Esophagus muscularis mucosa (tissue), 4 donors: ENCODE measurements around the gene C12orf57. TPM values are rescaled to one million over a fixed set of nuclear protein-coding genes. Genes with fewer than 3 reads are reported as not detected.

Source experiments
- DNase-seq: peaks from one replicate; pipeline ENCODE4 v3.0.0-alpha.2; 2017; ENCODE audit errors: extremely low spot score
- H3K27ac ChIP-seq, 4 donors: fragments of 200-600 bp; sonication (generic); replicated peaks in 1 of 4; 1 replicate in 3 of 4; 2 replicates in 1 of 4; pipeline ENCODE4 v1.5.1; 2016 to 2019; ENCODE audit warnings: mild to moderate bottlenecking in 1 of 4
- H3K27me3 ChIP-seq, 4 donors: fragments of 200-600 bp; sonication (generic); one replicate each; pipeline versions ENCODE4 v1.5.1 to v1.6.0; 2016 to 2019
- H3K36me3 ChIP-seq, 4 donors: fragments of 200-600 bp; sonication (generic); one replicate each; pipeline ENCODE4 v1.5.1; 2016 to 2019
- H3K4me1 ChIP-seq, 4 donors: fragments of 200-600 bp; sonication (generic); one replicate each; pipeline ENCODE4 v1.5.1; 2016 to 2019
- H3K4me3 ChIP-seq, 4 donors: fragments of 200-600 bp; sonication (generic); 1 replicate in 2 of 4; 2 replicates in 2 of 4; pipeline ENCODE4 v1.5.1; 2016 to 2019; ENCODE audit warnings: mild to moderate bottlenecking in 4 of 4, moderate library complexity in 1 of 4
- H3K9me3 ChIP-seq, 4 donors: fragments of 200-600 bp; sonication (generic); 1 replicate in 3 of 4; 2 replicates in 1 of 4; pipeline ENCODE4 v1.5.1; 2016 to 2019
- EP300 ChIP-seq: sonication (generic); formaldehyde crosslinking; IDR thresholded peaks from one replicate; pipeline ENCODE4 v1.6.1; 2017; ENCODE audit warnings: antibody characterized with exemption
- POLR2A ChIP-seq: fragments of 450-650 bp; IDR thresholded peaks from one replicate; pipeline ENCODE4 v1.6.1; 2017; ENCODE audit warnings: antibody characterized with exemption, moderate library complexity, mild to moderate bottlenecking, low read depth
- POLR2AphosphoS5 ChIP-seq, 2 donors: sonication (generic); formaldehyde crosslinking; IDR thresholded peaks; one replicate each; pipeline ENCODE4 v1.6.1; 2017; ENCODE audit warnings: antibody characterized with exemption in 2 of 2
- WGBS: methylation state at CpG from one replicate; pipeline ENCODE4 v1.1.5; 2018; 5-methylcytosine and 5-hydroxymethylcytosine counted together
- intact Hi-C: fragments of 100-400 bp; cut with DNase I; formaldehyde crosslinking; loops from one replicate; pipeline ENCODE4 v1.15.1; 2023
- total RNA-seq, 4 donors: library from RNA; depleted of rRNA; stranded (reverse); fragments of >200 nt; gene quantifications; one replicate each; pipeline versions ENCODE4 v1.1.0 to v1.2.1, GENCODE V29; 2016
- TF ChIP-seq, protein P1 (sequence below), 3 experiments: fragments of 200-600 bp in 2 of 3; fragments of 450-650 bp in 1 of 3; sonication (generic) in 2 of 3; IDR thresholded peaks; one replicate each; pipeline ENCODE4 v1.5.1; 2017 to 2019; ENCODE audit warnings: antibody characterized with exemption in 3 of 3, mild to moderate bottlenecking in 2 of 3, moderate library complexity in 1 of 3

Gene C12orf57
- total RNA-seq, 4 donors from 2014 or later: 307 to 437 (median 325) TPM

DNA sequence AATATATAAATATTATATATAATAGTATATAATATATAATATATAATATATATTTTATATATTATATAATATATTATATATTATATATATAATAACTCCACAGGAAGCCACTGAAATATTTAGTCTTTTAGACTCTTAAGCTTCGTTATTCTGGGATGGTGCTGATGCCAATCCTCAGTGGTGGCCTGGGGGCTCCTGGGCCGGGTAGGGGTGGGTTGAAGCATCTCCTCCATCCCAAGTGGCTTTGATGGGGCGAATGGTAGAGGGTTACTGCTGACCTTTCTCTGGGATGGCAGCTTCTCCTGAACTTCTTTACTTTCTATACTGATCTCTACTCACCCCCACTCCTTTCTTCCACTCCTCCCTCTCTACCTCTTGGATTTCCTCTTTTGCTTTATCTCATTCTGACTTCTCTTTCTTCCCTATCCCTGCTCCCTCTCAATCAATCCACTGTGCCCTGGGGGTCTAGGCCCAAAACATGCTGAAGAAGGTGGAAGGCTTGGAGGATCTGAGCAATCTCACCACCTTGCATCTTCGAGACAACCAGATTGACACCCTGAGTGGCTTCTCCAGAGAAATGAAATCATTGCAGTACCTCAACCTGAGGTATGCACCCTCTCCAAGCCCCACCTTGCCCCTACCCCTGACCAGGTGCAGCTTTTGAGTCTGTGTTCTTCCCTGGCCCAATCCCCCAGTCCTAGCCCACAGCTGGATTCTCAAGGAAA, 34.2 kb upstream of the C12orf57 start:
- Histone ChIP-seq H3K27ac (no peak overlapping the region), H3K4me3 (no peak overlapping the region), H3K4me1 (peaks cover 9 to 23% (median 16%) of the 10 kb centered on the region in 4 donors), H3K9me3 (no peaks in the 10 kb centered on the region), H3K36me3 (peaks cover 0 to 17% (median 9%) of the 10 kb centered on the region in 4 donors), H3K27me3 (no peaks in the 10 kb centered on the region)
- DNase-seq: no peak
- 93% methylated on average over 4 of the region's 4 CpGs for WGBS
- intact Hi-C loops: loop anchor here (5.0 kb wide), 1 partner anchor 47 kb away; no protein-coding TSS in a partner anchor
- TF ChIP-seq POLR2A (no peak), EP300 (no peak), POLR2AphosphoS5 (IDR thresholded peaks at IDR 0.05) (no peak)
- TF ChIP-seq, protein P1, sequence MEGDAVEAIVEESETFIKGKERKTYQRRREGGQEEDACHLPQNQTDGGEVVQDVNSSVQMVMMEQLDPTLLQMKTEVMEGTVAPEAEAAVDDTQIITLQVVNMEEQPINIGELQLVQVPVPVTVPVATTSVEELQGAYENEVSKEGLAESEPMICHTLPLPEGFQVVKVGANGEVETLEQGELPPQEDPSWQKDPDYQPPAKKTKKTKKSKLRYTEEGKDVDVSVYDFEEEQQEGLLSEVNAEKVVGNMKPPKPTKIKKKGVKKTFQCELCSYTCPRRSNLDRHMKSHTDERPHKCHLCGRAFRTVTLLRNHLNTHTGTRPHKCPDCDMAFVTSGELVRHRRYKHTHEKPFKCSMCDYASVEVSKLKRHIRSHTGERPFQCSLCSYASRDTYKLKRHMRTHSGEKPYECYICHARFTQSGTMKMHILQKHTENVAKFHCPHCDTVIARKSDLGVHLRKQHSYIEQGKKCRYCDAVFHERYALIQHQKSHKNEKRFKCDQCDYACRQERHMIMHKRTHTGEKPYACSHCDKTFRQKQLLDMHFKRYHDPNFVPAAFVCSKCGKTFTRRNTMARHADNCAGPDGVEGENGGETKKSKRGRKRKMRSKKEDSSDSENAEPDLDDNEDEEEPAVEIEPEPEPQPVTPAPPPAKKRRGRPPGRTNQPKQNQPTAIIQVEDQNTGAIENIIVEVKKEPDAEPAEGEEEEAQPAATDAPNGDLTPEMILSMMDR (IDR thresholded peaks at IDR 0.05): no peak

DNA sequence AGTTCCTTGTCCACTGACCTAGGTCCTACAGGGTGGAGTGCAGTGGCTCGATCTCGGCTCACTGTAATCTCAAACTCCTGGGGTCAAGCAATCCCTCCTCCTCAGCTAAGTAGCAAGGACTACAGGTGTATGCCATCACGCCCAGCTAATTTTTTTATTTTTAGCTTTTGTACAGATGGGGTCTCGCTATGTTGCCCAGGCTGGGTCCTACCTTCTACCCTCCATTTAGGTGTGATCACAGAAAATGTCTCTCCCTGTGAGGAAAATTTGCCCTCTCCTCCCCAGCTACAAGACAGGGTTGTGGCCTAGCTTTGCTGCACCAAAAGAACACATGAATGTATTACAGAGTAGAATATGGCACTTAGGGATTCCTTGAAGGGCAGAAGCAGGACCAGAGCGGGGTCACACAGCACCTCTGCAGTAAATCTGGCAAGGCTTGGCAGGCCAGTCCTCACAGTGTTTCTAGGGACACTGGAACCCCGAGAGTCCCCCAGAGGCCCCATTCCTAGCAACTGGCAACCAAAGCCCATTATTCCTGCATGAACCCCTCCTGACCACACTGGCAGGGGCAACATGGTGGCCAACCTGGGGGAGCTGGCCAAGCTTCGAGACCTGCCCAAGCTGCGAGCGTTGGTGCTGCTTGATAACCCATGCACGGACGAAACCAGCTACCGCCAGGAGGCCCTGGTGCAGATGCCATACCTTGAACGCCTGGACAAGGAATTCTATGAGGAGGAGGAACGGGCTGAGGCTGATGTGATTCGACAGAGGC, 31.5 kb upstream of the C12orf57 start:
- intact Hi-C loops: no loop called here
- Histone ChIP-seq H3K4me3 (no peak overlapping the region), H3K27me3 (no peaks in the 10 kb centered on the region), H3K36me3 (peaks cover 0 to 19% (median 10%) of the 10 kb centered on the region in 4 donors), H3K9me3 (no peaks in the 10 kb centered on the region), H3K27ac (no peak overlapping the region), H3K4me1 (peaks cover 9 to 29% (median 24%) of the 10 kb centered on the region in 4 donors)
- TF ChIP-seq, protein P1 (IDR thresholded peaks at IDR 0.05): no peak
- no peak for TF ChIP-seq POLR2A
- TF ChIP-seq EP300: no peak
- no peak for TF ChIP-seq POLR2AphosphoS5 (IDR thresholded peaks at IDR 0.05)
- no peak for DNase-seq
- 92% methylated on average over 15 of the region's 15 CpGs for WGBS

DNA sequence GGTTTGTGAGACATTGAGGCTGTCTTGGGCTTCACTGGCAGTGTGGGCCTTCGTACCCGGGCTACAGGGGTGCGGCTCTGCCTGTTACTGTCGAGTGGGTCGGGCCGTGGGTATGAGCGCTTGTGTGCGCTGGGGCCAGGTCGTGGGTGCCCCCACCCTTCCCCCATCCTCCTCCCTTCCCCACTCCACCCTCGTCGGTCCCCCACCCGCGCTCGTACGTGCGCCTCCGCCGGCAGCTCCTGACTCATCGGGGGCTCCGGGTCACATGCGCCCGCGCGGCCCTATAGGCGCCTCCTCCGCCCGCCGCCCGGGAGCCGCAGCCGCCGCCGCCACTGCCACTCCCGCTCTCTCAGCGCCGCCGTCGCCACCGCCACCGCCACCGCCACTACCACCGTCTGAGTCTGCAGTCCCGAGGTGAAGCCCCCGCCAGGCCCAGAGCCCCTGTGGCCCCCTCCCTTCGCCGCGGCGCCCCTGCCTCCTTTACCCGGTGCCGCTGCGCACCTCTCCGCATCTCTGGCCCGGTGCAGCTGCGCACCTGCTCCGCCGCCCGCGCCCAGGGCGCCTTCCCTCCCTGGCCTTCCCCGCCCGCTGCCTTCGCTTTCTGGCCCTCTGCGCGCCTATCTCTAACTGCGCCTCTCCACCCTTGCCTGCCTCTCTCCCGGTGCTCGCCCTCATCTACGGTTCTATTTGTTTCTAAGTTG, 29.4 kb upstream of the C12orf57 start, which contains the start of gene ENO2:
Gene ENO2 (plus strand): TSS at position 335 of the 701 bp plus-strand sequence. CDS start 1,253 bp downstream, outside the sequence.
- Histone ChIP-seq H3K4me1 (peaks cover 9 to 29% (median 24%) of the 10 kb centered on the region in 4 donors), H3K27me3 (no peaks in the 10 kb centered on the region), H3K36me3 (peaks cover 0 to 33% (median 18%) of the 10 kb centered on the region in 4 donors), H3K9me3 (no peaks in the 10 kb centered on the region), H3K4me3 (peak within 1 kb of the TSS; percentile 72 to 89 (median 82)), H3K27ac (peak within 1 kb of the TSS; percentile 87 to 90 (median 88))
- intact Hi-C loops: no loop called here
- TF ChIP-seq POLR2AphosphoS5 (IDR thresholded peaks at IDR 0.05) (peak; percentile 71 to 75), POLR2A (no peak), EP300 (no peak)
- TF ChIP-seq, protein P1 (IDR thresholded peaks at IDR 0.05): peak in 1 of 3 experiments; percentile 8
- WGBS: 2% methylated on average over 20 of the region's 68 CpGs
- DNase-seq: no peak

DNA sequence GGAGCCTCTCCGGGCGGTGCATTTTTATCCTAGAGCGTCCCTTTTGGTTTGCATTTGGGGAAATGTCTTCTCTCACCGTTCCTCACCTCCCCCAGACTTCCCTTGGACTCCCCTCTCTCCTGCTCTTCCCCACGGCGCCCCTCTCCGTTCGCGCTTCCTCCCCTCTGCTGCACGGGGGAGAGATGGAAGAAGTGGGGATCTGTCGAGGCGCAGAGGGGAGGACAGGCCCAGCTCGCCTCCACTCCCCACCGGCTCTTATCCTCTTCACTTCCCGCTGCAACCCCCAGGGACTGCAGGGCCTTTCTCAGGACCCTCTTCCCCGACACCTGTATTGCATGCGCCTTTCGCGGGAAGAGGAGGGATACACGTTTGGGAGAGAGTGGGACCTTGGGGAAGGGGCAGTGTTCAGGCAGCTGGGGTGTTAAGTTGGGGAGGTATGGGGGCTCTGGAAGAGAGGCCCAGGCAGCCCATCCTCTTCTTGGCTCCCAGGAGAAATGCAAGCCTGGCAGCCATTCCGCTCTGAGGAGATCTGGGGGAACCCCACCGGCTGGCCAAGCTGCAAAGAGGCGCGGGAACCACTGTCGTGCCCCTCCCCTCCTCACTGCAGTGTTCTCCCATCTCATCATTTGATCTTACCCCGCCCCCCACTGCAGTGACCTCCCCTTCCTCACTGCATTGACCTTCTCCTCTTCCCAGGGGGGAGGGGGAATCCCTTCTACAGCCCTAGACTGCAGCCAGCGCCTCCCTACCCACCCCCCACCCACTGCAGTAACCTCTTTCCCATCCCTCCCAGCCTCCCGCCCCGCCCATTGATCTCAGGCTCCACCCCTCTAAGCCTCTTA, 28.7 kb upstream of the C12orf57 start:
- no peaks in the 10 kb centered on the region for H3K27me3 ChIP-seq
- peaks cover 9 to 29% (median 24%) of the 10 kb centered on the region in 4 donors for H3K4me1 ChIP-seq
- no peak for DNase-seq
- intact Hi-C loops: no loop called here
- H3K4me3 ChIP-seq: peak overlapping the region; percentile 72 to 89 (median 82)
- TF ChIP-seq, protein P1 (IDR thresholded peaks at IDR 0.05): no peak
- TF ChIP-seq POLR2AphosphoS5 (IDR thresholded peaks at IDR 0.05) (no peak), POLR2A (no peak)
- H3K9me3 ChIP-seq: no peaks in the 10 kb centered on the region
- 15% methylated on average over 29 of the region's 29 CpGs for WGBS
- H3K27ac ChIP-seq: peak overlapping the region; percentile 87 to 90 (median 88)
- H3K36me3 ChIP-seq: peaks cover 0 to 41% (median 19%) of the 10 kb centered on the region in 4 donors
